Mammary epithelial cell (primary cell): ENCODE results near the gene MPV17.

ENCODE experiments used
- EZH2 ChIP-seq: IDR thresholded peaks from 2 replicates; pipeline ENCODE4 v1.6.1; 2012; ENCODE audit warnings: low read length, inconsistent platforms, borderline replicate concordance
- TF ChIP-seq, protein P1 (sequence below), 2 donors: IDR thresholded peaks in 1 of 2; conservative IDR thresholded peaks in 1 of 2; 2 replicates each; pipeline ENCODE4 v1.5.1; 2011 to 2012; ENCODE audit warnings: inconsistent platforms in 2 of 2, low read length in 2 of 2, mild to moderate bottlenecking in 2 of 2, control low read depth in 1 of 2, low read depth in 1 of 2; ENCODE audit not compliant: insufficient read depth in 1 of 2; ENCODE audit errors: extremely low read depth in 1 of 2

DNA sequence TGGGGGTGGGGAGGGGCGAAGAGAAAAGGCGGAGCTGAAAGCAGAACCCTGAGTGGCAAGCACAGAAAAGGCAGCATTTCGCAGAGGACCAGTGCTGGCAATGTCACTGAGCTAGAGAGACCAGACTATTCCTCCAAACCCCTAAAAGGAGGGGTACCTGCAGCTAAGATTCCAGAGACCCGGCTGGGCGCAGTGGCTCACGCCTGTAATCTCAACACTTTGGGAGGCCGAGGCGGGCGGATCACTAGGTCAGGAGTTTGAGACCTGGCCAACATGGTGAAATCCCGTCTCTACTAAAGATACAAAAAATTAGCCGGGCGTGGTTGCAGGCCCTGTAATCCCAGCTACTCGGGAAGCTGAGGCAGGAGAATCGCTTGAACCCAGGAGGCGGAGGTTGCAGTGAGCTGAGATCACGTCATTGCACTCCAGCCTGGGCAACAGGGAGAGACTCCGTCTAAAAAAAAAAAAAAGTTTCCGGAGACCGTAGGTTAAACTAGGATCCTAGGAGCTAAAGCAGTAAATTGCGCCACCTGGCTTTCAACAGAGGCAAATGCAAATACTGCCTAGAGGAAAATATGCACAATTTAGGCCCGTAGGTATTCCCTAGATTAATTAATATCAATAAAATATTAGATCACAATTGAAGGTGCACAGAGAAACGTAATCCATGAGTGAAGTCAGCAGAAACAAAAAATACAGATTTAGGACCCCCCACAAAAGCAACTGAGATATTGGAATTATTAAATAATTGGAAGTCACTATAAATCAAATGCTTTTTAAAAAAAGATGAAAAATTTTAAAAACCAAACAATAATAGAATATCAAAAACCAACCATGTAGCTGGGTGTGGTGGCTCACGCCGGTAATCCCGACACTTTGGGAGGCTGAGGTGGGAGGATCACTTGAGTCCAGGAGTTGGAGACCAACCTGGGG is 19.5 kb downstream of the MPV17 start:
- TF ChIP-seq, protein P1, sequence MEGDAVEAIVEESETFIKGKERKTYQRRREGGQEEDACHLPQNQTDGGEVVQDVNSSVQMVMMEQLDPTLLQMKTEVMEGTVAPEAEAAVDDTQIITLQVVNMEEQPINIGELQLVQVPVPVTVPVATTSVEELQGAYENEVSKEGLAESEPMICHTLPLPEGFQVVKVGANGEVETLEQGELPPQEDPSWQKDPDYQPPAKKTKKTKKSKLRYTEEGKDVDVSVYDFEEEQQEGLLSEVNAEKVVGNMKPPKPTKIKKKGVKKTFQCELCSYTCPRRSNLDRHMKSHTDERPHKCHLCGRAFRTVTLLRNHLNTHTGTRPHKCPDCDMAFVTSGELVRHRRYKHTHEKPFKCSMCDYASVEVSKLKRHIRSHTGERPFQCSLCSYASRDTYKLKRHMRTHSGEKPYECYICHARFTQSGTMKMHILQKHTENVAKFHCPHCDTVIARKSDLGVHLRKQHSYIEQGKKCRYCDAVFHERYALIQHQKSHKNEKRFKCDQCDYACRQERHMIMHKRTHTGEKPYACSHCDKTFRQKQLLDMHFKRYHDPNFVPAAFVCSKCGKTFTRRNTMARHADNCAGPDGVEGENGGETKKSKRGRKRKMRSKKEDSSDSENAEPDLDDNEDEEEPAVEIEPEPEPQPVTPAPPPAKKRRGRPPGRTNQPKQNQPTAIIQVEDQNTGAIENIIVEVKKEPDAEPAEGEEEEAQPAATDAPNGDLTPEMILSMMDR (conservative IDR thresholded peaks at IDR 0.05 in 1 of 2, IDR thresholded peaks at IDR 0.05 in 1 of 2; ENCODE audit: extremely low read depth in 1 of 2, insufficient read depth in 1 of 2, low read depth in 1 of 2, low read length in 2 of 2) = peak; percentile 86
- no peak for TF ChIP-seq EZH2
